Measurements from ENCODE around the gene AGPAT2.

AGPAT2 gene

DNA sequence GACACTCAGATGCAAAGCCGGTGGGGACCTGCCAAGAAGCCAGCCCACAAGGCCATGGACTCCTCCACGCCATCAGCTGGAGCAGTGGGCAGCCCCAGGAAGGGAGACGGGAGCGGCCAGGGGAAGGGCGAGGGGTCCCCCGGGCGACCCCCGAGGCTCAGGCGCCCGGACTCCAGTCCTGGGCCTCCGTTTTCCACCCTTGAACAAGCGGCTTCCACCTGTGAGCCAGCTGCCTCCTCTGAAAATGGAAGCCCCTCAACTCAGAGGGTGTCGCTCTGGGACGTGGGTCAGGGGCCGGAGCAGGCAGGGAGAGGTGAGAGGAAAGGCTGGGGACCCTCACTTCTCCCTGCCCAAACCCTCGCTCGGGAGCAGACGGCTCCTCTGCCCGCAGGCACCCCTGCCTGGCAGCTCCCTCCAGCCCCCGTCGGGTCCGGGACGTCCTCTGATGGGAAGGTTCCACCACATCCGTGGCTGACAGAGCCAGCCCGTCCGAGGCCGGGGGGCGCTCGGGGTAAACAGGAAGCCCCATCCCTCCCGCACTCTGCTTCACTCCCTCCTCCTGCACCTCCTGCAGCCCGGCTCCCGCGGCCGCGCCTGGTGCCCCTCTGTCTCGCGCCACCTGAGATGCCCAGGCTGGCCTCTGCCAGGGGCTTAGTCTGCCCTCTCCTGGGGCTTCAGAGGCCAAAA is 28.3 kb downstream of the AGPAT2 start:
- H3K4me3 ChIP-seq (ENCODE audit: low read length) = no peak overlapping the region
- peaks cover 8% of the 10 kb centered on the region; the same call in 1 of the 2 replicates for H3K4me1 ChIP-seq (ENCODE audit: low read length)
- H3K27me3 ChIP-seq (ENCODE audit: low read depth, low read length) = peaks cover 59% of the 10 kb centered on the region
- H3K27ac ChIP-seq (ENCODE audit: low read length) = no peak overlapping the region
- no peaks in the 10 kb centered on the region for H3K9me3 ChIP-seq (ENCODE audit: insufficient read depth, low read length)
- H3K79me2 ChIP-seq (ENCODE audit: low read length) = no peaks in the 10 kb centered on the region
- no peak; the same call in 1 of the 2 replicates for TF ChIP-seq EZH2phosphoT487 (IDR thresholded peaks at IDR 0.05; ENCODE audit: low read depth)
- TF ChIP-seq, protein P1, sequence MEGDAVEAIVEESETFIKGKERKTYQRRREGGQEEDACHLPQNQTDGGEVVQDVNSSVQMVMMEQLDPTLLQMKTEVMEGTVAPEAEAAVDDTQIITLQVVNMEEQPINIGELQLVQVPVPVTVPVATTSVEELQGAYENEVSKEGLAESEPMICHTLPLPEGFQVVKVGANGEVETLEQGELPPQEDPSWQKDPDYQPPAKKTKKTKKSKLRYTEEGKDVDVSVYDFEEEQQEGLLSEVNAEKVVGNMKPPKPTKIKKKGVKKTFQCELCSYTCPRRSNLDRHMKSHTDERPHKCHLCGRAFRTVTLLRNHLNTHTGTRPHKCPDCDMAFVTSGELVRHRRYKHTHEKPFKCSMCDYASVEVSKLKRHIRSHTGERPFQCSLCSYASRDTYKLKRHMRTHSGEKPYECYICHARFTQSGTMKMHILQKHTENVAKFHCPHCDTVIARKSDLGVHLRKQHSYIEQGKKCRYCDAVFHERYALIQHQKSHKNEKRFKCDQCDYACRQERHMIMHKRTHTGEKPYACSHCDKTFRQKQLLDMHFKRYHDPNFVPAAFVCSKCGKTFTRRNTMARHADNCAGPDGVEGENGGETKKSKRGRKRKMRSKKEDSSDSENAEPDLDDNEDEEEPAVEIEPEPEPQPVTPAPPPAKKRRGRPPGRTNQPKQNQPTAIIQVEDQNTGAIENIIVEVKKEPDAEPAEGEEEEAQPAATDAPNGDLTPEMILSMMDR (IDR thresholded peaks at IDR 0.05; ENCODE audit: low read depth, low read length) = no peak
- H2AFZ ChIP-seq (ENCODE audit: low read depth, low read length) = no peak overlapping the region
- H3K36me3 ChIP-seq (replicated peaks; ENCODE audit: low read depth, low read length) = no peaks in the 10 kb centered on the region
- no peak overlapping the region for H3K9ac ChIP-seq (ENCODE audit: low read length)
- H4K20me1 ChIP-seq (ENCODE audit: insufficient read depth, low read length) = no peaks in the 10 kb centered on the region
- no peak overlapping the region for H3K4me2 ChIP-seq (ENCODE audit: low read length)

DNA sequence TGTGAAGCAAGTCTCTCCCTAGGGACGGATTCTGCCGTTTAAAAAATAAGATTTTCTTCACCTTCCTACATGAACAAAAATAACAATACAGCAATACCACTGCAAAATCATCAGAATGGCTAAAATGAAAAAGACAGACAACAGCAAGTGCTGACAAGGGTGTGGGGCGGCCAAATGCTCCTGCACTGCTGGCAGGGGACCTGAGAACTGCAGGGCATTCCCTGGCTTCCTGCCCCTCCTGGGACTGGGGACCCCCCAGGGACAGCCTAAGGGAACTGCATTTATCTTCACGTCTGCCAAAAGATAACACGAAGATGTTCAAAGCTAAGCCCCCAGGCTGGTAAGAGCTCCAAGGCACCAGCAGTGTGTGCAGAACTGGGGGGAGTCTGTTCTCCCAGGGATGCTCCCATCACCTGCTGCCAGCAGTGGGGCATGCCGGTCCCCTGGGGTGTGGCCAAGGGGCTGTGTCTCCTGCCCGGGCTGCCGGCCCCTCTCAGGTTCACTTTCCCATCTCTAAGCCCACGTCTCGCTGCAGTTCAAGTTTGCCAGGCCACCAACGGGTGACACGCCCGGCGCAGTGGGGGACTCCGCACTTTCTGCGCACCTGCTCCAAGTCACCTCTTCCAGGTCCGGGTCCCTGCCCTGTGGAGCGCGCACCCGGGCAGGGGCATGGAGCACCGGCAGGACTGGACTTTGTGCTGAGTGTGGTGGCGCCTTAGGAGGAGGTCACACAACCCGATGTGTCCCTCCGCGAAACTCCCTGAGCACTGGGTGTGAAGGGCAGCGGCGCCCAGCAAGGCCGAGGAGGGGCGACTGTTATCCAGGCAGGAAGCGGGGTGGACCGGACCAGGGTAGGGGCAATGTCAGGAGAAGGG is 29.0 kb downstream of the AGPAT2 start:
- H2AFZ ChIP-seq (ENCODE audit: low read depth, low read length) = no peak overlapping the region
- no peak overlapping the region for H3K4me3 ChIP-seq (ENCODE audit: low read length)
- no peak overlapping the region for H3K4me2 ChIP-seq (ENCODE audit: low read length)
- TF ChIP-seq, protein P1 (IDR thresholded peaks at IDR 0.05; ENCODE audit: low read depth, low read length) = no peak
- TF ChIP-seq EZH2phosphoT487 (IDR thresholded peaks at IDR 0.05; ENCODE audit: low read depth) = no peak
- peaks cover 59% of the 10 kb centered on the region for H3K27me3 ChIP-seq (ENCODE audit: low read depth, low read length)
- no peaks in the 10 kb centered on the region for H3K36me3 ChIP-seq (replicated peaks; ENCODE audit: low read depth, low read length)
- no peak overlapping the region for H3K9ac ChIP-seq (ENCODE audit: low read length)
- no peaks in the 10 kb centered on the region for H3K9me3 ChIP-seq (ENCODE audit: insufficient read depth, low read length)
- no peak overlapping the region for H3K27ac ChIP-seq (ENCODE audit: low read length)
- no peaks in the 10 kb centered on the region for H3K79me2 ChIP-seq (ENCODE audit: low read length)
- H4K20me1 ChIP-seq (ENCODE audit: insufficient read depth, low read length) = no peaks in the 10 kb centered on the region
- H3K4me1 ChIP-seq (ENCODE audit: low read length) = peaks cover 8% of the 10 kb centered on the region; the same call in 1 of the 2 replicates

DNA sequence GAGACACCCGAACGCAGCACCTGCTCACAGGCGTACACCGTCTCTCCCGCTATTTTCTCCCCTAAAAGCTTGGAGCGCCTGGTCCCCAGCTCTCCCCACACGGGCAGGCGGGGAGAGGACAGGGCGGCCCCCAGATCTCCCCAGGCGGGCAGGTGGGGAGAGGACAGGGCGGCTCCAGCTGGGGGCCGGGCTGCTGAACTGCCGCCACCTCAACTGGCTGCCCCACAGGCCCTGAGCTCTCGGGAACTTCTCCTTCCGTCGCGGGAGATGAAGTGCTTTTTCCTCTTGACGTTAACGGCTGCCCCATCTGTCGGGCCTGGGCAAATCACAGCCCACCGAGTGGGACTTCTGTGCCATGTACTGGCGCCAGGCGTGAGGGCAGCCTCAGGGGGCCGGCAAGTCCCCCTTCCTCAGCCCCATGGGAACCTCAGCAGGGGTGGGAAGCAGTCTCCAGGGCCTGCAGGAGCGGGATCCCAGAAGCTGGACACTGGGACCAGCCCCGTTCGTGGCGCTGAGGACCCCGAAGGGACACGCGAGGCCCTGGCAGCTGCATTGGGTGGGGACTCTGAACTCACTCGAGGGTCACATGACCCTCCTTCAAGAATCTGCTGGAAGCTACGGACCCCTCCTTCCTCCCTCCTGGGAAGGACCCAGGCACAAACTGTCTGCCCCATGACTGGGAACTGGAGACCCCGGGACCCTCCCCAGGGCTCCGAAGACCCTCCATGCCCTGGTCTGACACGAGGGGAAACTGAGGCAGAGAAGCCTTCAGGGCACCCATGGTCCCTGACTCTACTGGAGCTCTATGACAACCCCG is 30.3 kb downstream of the AGPAT2 start:
- TF ChIP-seq EZH2phosphoT487 (IDR thresholded peaks at IDR 0.05; ENCODE audit: low read depth) = no peak
- TF ChIP-seq, protein P1 (IDR thresholded peaks at IDR 0.05; ENCODE audit: low read depth, low read length) = no peak
- H4K20me1 ChIP-seq (ENCODE audit: insufficient read depth, low read length) = no peaks in the 10 kb centered on the region
- H3K4me2 ChIP-seq (ENCODE audit: low read length) = no peak overlapping the region
- H3K27me3 ChIP-seq (ENCODE audit: low read depth, low read length) = peaks cover 55% of the 10 kb centered on the region
- no peak overlapping the region for H2AFZ ChIP-seq (ENCODE audit: low read depth, low read length)
- no peaks in the 10 kb centered on the region for H3K9me3 ChIP-seq (ENCODE audit: insufficient read depth, low read length)
- H3K27ac ChIP-seq (ENCODE audit: low read length) = no peak overlapping the region
- H3K4me3 ChIP-seq (ENCODE audit: low read length) = no peak overlapping the region
- no peaks in the 10 kb centered on the region for H3K36me3 ChIP-seq (replicated peaks; ENCODE audit: low read depth, low read length)
- H3K4me1 ChIP-seq (ENCODE audit: low read length) = peaks cover 8% of the 10 kb centered on the region; the same call in 1 of the 2 replicates
- no peak overlapping the region for H3K9ac ChIP-seq (ENCODE audit: low read length)
- H3K79me2 ChIP-seq (ENCODE audit: low read length) = no peaks in the 10 kb centered on the region
